HL-60 (cell line): ENCODE measurements around the gene HOXD12.

Experiments used
- DNase-seq, 2 experiments: peaks; one replicate each; pipeline ENCODE4 v3.0.0-alpha.2; 2010 to 2020; ENCODE audit warnings: low read depth in 1 of 2, low spot score in 1 of 2
- H3K27ac ChIP-seq: fragments of 250-450 bp; sonication (Bioruptor Pico); replicated peaks from 2 replicates; pipeline ENCODE4 v1.5.1; 2020; ENCODE audit warnings: mild to moderate bottlenecking, moderate library complexity
- H3K27me3 ChIP-seq: fragments of 250-450 bp; sonication (Bioruptor Pico); 2 replicates; pipeline ENCODE4 v1.5.1; 2021; ENCODE audit warnings: mild to moderate bottlenecking, moderate library complexity; ENCODE audit not compliant: insufficient read depth, poor library complexity, severe bottlenecking
- H3K4me3 ChIP-seq: replicated peaks from 2 replicates; pipeline ENCODE4 v1.5.1; 2011; ENCODE audit warnings: mild to moderate bottlenecking, control low read depth, low read length; ENCODE audit not compliant: insufficient read depth
- CTCF ChIP-seq: IDR thresholded peaks from one replicate; pipeline ENCODE4 v1.5.1; 2011; ENCODE audit warnings: low read length, control low read depth, inconsistent platforms; ENCODE audit not compliant: insufficient read depth
- GABPA ChIP-seq: IDR thresholded peaks from 2 replicates; pipeline ENCODE4 v1.6.1; 2012; ENCODE audit warnings: low read depth
- POLR2AphosphoS5 ChIP-seq: IDR thresholded peaks from 2 replicates; pipeline ENCODE4 v1.6.1; 2012; ENCODE audit warnings: low read depth
- REST ChIP-seq: IDR thresholded peaks from 2 replicates; pipeline ENCODE4 v1.6.1; 2012; ENCODE audit warnings: low read depth; ENCODE audit not compliant: insufficient replicate concordance
- SPI1 ChIP-seq: IDR thresholded peaks from 2 replicates; pipeline ENCODE4 v1.6.1; 2012; ENCODE audit warnings: low read depth, mild to moderate bottlenecking, borderline replicate concordance

Gene HOXD12

GRCh38 chr2:176122052-176122682, 22.6 kb downstream of the HOXD12 start:
- no peak for DNase-seq
- Histone ChIP-seq H3K27ac (no peak overlapping the region), H3K4me3 (no peak overlapping the region), H3K27me3 (peaks cover 92% of the 10 kb centered on the region)
- TF ChIP-seq REST (no peak), POLR2AphosphoS5 (no peak), GABPA (no peak), SPI1 (no peak), CTCF (no peak)

GRCh38 chr2:176122683-176123410, 23.3 kb downstream of the HOXD12 start, which contains the start of gene HOXD9:
Gene HOXD9 (plus strand): TSS chr2:176122719. CDS start chr2:176122769, 50 bp downstream.
- DNase-seq = no peak
- no peak within 1 kb of the TSS for H3K4me3 ChIP-seq
- peaks cover 92% of the 10 kb centered on the region for H3K27me3 ChIP-seq
- no peak within 1 kb of the TSS for H3K27ac ChIP-seq
- no peak for TF ChIP-seq POLR2AphosphoS5
- no peak for TF ChIP-seq CTCF
- TF ChIP-seq SPI1 = no peak
- no peak for TF ChIP-seq REST
- TF ChIP-seq GABPA = no peak

- no peak overlapping the region for H3K27ac ChIP-seq
These were observed 24.0 kb downstream of the HOXD12 start for GRCh38 chr2:176123411-176124109.

More at GRCh38 chr2:176123411-176124109, 24.0 kb downstream of the HOXD12 start:
- Histone ChIP-seq H3K4me3 (no peak overlapping the region), H3K27me3 (peaks cover 93% of the 10 kb centered on the region)
- no peak for TF ChIP-seq SPI1
- no peak for TF ChIP-seq REST
- no peak for TF ChIP-seq POLR2AphosphoS5
- no peak for TF ChIP-seq GABPA
- no peak for TF ChIP-seq CTCF
- DNase-seq = no peak
